ENCODE data around the gene KLF18.

- TF ChIP-seq RFX5 (IDR thresholded peaks at IDR 0.05) (no peak), HMGXB4 (CRISPR knock-in tag; IDR thresholded peaks at IDR 0.05; ENCODE audit: borderline replicate concordance) (no peak), CTCF (IDR thresholded peaks at IDR 0.05) (no peak), EP300 (IDR thresholded peaks at IDR 0.05) (no peak), REST (IDR thresholded peaks at IDR 0.05) (no peak), BHLHE40 (IDR thresholded peaks at IDR 0.05; ENCODE audit: low read depth, low read length) (no peak), CEBPB (IDR thresholded peaks at IDR 0.05) (no peak), KDM1A (IDR thresholded peaks at IDR 0.05; ENCODE audit: low read depth) (no peak), RAD21 (conservative IDR thresholded peaks at IDR 0.05 in 1 of 2, IDR thresholded peaks at IDR 0.05 in 1 of 2) (no peak), JUN (IDR thresholded peaks at IDR 0.05) (no peak), PBX3 (IDR thresholded peaks at IDR 0.05) (no peak), POLR2A (IDR thresholded peaks at IDR 0.05; ENCODE audit: low read length) (no peak), TP53 (CRISPR knock-in tag; IDR thresholded peaks at IDR 0.05) (no peak)
These were observed 33.2 kb upstream of the KLF18 start for GRCh38 chr1:44174630-44175029.

All from A549 (cell line).